NK-92 treated with Interleukin-12 subunit alpha and Interleukin-12 subunit beta, amount 100 ng/mL, for 24 hours (cell line): Measurements from ENCODE around the gene CD72.
"Not testable (repeated sequence)": the region's sequence is repeated elsewhere in the genome, so short reads cannot be mapped to it uniquely, and the experiment has no call there.

Experiments
- DNase-seq: peaks from one replicate; lab custom pipeline; 2025; lab: John Stamatoyannopoulos, UW

The CD72 gene

DNA sequence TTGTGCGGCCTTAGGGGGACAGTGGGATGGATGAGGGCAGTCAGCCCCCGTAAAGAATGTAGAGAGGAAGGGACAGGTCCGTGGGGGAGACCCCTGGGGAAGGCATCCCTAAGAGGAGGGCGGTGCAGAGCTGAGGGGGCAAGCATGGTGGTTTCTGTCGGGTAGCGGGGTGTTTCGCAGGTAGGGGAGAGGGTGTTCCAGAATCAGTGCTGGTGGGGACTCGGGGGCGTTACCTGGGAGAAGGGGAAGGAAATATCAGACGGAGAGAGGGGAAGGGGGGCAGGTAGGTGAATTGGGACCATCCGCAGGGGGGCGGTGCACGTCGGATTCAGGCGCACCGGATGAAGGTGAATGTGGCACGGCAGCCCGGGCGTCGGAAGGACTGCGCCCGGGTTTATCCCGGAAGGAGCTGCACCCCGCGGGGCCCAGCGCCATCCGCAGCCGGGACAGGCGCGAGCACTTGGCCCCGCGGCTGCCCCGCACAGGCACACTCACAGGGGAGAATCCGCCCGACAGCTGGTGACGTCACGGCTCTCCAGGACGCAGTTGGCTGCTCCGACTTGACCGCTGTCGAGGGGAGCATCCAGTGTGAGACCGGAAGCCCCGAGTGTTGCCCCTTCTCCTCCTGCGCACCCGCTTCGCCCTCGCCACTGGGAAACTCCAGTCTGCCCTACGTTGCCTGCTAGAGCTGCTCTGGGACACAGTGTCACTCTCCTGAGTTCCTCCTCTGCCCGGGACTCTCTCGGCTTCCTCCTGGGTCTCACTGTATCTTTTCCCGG is 1.3 kb downstream of the CD72 start:
- no peak for DNase-seq

DNA sequence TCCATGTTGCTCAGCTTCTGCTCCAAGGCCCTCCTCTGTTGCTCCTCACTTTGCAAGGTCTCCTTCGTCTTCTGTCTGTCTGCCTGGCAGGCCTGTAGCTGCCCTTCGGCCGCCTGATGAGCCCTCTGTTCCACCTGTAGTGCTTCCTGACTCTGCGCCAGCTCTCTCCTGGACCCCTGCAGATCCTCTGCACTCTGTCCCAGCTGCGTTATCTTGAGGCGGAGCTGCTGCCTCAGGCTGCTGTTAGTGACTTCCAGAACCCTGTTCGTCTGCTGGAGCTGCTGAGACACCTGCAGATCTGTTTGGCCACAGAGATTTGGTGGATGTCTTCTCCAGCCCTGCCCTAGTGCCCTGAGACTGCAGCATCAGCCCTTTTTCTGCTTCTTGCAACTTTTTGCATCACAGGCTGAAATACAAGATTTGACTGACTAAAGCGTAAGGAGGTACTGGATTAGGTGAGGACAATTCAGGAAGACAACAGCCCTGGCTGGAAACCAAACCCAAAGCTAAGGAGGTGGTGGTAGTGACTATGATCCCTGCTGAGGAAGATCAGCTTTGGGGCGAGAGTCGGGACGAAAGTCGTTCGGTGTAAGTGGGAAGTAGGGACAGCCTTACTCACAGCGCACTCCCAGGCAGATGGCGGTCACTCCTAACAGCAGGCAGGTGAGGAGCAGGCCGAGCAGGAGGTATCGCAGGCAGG is 2.1 kb downstream of the CD72 start:
- no peak for DNase-seq

DNA sequence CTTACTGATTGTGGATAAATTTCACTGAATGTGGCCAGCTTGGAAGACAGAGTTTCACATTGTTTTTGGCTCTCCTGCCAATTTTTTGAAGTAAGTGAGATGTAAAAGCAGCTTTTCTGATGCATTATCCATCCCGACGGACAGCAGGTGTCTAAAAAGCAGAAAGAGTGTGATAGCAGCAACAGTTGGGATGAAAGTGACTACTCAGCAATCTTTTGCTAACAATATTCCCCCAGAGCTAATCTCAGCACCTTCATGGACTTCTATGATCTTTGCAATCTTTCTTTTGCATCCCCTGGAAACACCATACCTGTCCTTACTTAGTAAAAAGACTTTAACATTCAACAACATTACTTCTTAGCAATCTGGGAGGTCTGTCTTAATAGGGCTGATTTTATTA is 5.4 kb downstream of the CD72 start:
- DNase-seq, result no peak

DNA sequence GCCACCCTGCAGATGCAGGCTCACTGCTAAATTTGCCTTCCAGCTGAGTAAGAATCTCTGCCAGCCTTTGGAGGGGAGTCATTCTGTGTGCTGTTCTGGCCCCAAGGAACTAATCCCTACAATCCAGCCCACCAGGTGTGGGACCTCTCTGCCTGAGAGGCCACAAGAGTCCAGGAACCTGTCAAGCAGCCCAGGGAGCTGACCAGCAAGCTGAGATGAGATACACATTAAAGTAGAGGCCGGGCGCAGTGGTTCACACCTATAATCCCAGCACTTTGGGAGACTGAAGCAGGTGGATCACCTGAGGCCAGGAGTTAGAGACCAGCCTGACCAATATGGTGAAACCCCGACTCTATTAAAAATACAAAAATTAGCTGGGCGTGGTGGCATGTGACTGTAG is 6.1 kb downstream of the CD72 start:
- not testable (repeated sequence) for DNase-seq

DNA sequence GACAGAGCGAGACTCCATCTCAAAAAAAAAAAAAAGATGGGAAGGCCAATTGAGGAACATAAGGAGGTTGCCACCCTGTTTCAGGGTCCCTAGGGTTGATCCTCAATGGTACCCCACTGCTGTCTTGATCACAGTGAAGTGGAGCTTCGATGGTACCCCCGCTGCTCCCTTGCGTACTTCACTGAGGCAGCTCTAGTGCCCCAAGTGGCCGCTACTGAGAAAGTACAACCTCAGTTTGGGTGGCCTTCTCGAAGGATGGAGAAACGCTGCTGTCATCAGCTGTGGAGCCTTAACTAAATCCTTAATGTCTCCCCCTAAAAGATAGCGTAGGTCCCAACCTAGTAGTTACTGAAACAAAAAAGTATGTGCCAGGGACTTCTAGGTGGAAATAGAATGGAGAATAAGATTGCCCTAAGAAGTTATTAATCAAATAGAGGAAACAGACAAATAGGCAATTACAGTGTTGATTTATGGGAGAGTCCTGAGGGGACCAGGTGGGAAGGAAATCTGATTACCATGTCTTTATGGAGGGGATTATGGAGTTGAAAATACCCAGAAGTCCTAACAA is 6.9 kb downstream of the CD72 start:
- no peak for DNase-seq

DNA sequence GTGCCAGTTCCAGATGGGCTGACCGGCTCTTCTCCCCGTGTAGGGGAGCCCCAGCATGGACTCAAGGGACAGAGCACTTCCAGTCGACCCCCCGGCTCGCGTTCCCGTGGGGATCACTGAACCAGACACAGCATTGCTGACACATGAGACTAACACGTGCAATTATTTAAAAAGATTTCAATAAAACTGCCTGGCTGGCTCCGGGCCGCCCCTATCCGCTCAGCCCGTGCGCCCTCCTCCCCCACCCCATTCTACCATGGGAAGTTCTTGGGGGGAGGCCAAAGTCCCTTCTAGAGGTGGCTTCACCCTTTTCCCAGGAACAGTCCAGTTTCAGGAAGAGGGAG is 8.4 kb downstream of the CD72 start:
- no peak for DNase-seq

DNA sequence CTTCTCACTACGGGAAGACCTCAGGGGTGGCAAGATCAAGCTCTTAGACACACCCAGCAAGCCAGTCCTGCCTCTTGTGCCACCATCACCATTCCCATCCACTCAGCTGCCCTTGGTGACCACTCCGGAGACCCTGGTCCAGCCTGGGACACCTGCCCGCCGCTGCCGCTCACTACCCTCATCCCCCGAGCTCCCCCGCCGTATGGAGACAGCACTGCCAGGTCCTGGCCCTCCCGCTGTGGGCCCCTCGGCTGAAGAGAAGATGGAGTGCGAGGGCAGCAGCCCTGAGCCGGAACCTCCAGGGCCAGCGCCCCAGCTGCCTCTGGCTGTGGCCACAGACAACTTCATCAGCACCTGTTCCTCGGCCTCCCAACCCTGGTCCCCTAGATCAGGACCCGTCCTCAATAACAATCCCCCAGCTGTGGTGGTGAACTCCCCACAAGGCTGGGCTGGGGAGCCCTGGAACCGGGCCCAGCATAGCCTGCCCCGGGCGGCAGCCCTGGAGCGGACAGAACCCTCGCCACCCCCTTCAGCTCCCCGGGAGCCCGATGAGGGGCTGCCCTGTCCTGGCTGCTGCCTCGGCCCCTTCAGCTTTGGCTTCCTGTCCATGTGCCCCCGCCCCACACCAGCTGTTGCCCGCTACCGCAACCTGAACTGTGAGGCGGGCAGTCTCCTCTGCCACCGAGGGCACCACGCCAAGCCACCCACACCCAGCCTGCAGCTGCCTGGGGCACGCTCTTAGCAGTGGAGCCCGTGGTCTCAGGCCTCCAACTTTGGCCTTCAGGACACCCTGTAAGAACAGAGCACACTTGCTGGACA is 9.0 kb downstream of the CD72 start:
- no peak for DNase-seq

DNA sequence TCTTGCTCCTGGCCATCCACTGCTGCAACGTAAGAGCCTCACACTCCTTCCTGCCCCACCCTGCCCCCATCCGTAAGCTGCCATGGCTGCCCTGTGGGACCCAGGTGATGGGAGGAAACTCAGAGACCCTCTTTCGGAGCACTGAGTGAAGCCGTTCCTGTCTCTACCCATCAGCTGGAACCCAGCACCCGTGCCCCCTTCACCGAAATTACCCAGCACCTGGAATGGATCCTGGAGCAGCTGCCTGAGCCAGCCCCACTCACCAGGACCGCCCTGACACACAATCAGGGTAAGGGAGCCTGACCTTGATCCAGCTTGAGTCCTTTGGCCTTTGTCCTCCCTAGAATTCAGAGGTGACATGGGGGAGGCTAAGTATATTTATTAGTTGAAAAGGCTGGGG is 10.0 kb downstream of the CD72 start:
- no peak for DNase-seq

DNA sequence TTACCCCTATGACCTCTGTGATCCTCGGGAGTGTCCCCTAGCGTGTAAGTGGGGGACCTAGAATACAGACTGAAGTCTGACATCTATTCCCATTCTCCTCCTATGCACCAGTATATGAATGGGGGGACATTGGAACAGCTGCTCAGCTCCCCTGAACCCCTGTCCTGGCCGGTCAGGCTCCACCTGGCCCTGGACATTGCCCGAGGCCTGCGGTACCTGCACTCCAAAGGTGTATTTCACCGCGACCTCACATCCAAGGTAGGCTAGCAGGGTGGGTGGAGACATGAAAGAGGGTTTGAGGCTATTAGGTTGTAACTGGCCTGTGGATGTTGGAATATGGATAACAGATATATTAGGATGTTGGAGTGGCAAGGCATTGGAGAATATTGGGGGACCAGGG is 11.5 kb downstream of the CD72 start:
- no peak for DNase-seq

DNA sequence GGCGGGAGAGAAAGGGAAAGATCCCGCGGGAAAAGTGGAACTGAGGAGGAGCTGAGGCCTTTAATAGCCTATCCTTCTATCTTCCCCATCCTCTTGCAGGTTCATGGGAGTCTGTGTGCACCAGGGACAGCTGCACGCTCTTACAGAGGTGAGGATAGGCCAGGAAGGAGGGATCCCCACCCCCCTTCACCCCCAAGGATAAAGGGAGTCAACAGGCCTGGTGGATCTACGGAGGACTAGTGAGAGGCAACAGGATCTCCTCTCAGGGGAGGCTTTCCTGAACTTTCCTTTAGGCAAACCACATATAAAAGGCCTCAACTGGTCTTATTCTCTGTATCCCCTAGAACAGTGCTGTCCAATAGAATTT is 12.1 kb downstream of the CD72 start:
- DNase-seq, result no peak

DNA sequence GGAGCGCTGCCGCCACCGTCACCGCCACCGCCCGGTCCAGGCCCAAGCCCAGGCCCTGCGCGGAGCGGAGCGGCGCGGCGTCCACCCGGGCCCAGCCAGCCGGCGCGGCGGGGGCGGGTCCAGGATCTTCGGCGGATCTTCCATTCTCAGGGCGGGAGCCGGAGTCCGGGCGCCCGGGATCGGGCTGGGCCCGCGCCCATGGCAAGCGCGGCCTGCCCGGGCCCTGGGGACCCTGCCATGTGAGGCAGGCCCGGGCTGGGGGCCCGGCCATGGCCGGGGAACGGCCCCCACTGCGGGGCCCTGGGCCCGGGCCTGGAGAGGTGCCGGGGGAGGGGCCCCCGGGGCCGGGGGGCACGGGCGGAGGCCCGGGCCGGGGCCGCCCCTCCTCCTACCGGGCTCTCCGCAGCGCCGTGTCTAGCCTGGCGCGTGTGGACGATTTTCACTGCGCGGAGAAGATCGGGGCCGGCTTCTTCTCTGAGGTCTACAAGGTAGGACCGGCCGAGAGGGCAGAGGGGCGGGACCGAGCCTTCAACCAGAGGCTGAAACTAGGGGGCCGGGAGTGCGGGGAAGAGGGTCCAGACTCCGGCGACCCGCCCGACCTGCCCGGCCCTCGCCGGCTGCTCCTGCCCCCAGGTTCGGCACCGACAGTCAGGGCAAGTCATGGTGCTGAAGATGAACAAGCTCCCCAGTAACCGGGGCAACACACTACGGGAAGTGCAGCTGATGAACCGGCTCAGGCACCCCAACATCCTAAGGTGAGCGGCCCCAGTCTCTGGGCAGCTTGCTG is 12.7 kb downstream of the CD72 start:
- DNase-seq, result no peak

DNA sequence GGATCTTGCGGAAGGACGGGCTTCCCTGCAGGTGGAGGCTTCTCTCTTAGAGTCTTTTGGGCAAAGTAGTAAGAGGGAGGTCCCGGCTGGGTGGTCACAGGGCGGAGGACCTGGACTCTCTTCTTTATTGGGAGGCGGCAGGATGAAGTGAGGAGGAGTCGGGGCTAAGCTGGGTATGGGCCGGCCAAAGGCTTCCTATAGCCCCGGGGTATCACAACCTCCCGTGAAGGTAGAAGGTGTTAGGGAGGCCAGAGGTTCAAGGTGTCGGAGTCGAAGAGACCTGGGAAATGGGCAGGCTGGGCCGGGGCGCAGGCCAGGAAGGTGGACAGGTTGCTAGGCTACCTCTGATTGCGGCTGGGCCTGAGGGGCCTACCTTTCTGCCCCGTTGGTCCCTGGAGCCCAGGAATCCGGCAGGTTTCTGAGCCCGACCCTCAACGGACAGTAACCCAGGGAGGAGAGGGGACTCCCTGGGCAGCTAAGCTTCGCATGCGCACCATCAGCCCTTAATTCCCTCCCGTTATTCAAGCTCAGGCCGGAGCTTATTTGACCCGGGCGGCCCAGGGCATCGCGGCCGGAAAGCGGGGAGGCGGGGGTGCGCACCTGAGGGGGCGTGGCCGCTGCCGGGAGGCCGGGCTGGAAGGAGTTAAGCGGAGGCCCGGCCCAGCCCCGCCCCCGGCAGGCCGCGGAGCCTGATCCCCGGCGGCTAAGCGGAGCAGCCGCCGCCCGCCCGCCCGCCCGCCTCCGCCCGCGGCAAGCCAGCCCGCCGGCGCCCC is 13.4 kb downstream of the CD72 start, which contains the start of gene TESK1:
TSS of gene TESK1 (plus strand) at position 685 of the 773 bp plus-strand sequence. CDS start 358 bp downstream, outside the sequence.
- peak; percentile 77 for DNase-seq

DNA sequence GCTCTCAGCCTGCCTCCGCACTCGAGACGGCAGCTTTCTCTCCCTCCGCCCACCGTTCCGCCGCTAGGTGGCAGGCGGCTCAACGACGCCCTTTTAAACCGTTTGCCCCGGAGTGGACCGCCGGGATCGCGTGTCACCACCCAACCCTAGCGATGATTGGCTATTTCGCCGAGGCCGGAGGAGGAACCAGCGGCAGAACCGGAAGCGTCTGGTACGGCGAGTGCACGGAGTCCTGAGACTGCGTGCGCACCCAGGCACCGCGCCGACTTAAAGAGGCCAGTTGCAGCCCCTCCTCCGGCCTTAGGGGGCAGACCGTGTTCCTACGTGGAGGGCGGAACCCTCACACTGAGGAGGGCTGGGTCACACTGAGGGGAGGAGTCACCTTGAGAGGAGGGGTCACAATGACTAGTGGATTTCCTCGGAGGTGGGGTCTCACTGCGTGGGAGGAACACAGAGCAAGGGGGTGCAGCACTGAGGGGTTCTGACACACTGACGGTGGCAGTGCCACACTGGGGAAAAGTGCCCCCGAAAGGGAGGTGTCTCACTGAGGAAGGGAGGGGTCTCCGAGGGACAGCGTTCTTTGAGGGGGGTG is 14.1 kb downstream of the CD72 start:
- peak; percentile 99 for DNase-seq

DNA sequence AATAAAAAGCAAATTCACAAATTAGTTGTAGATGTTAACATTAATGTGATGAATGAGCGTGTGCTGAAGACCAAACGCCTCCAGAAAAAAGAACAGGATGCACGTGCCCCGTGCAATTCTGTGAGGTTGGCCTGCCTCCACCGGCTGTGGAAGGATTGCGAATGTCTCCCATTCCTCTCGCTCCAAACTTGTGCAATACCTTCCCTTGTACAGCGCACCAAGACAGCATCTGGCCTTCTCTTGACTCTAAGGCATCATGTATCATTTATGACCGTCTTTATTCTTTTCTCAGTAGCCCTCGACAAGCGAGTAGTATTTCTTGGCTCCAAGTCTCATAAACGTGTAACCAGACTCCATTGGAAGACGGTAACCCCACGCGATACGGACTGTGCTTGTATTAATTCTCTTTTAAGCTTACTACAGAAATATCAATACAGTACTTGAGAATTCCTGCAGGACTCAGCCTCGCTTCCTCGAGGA is 14.7 kb downstream of the CD72 start:
- no peak for DNase-seq

DNA sequence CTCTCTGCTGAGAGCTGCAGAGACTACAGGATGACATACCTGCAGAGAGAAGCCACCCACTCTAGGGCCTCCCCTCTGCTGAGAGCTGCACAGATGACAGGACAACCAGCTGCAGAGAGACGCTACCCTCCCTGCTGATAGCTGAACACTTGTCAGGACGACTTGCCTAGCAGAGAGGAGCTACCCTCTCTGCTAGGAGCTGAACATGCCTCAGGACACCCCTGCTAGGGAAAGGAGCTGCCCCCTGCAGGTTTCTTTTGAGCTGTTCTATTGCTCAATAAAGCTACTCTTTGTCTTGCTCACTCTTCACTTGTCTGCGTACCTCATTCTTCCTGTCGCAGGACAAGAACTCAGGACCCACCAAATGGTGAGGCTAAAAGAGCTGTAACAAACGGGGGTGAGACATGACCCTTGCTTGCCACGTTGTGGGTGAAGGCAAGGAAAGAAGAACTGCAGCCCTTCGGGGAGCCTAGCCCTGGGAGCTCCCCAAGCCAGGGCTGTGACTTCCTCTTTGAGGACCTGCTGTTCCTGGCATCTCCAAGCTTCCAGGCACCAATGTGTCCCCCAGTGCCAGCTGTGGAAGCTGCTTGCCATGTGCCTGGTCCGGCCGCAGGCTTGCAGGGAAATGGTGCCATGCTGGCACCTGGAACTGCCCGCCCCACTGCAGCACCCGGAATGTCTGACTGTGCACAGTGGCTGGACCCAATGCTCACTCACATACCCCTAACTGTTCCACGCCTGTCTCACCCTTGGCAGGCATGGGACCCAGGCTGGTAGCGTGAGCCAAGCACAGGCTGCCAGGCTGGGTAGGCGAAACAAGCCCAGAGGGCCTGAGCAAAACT is 18.2 kb downstream of the CD72 start:
- DNase-seq, result no peak

DNA sequence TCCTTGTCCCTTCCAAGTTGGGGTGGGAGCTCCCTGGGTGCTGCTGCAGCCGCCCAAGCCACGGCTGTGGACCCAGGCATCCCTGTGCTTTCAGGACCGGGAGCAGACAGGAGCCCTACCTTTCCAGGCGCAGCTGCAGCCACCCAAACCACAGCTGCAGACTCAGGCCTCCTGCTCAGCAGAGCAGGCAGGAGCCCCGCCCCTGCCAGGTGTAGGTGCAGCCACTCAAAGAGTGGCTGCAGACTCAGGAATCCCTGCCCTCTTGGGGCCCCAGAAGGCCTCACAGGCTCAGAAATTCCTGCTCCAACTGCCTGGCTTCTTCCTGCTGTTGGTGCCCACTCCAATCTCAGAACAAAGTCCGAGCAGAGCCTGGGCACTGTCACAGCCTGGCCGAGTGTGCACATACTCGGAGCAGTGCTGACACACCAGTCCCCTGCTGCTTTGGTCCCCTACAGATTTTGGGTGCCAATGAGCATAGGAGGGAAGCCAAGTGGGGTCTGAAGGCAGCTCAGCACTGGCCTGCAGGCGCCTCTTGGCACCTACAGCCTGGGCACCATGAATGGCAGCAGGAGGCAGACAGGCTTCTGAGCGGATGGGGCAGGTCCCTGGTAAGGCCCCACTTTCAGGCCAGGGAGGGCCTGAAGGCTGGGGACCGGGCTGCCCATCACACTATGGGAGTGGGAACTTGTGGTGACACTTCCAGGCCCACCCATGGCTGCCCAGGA is 19.2 kb downstream of the CD72 start:
- no peak for DNase-seq

DNA sequence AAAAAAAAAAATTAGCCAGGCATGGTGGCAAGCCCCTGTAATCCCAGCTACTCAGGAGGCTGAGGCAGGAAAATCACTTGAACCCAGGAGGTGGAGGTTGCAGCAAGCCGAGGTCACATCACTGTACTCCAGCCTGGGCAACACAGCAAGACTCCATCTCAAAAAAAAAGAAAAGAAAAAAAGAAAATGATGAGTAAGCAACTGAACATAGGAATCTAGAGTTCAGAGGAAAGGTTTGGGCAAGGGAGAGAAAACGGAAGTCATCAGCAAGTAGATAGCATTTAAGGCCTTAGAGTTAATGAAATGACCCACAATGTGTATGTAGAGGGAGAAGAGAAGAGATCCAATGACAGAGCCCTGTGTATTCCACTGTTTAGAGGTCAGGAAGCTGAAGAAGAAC is 21.3 kb downstream of the CD72 start:
- DNase-seq, result not testable (repeated sequence)

DNA sequence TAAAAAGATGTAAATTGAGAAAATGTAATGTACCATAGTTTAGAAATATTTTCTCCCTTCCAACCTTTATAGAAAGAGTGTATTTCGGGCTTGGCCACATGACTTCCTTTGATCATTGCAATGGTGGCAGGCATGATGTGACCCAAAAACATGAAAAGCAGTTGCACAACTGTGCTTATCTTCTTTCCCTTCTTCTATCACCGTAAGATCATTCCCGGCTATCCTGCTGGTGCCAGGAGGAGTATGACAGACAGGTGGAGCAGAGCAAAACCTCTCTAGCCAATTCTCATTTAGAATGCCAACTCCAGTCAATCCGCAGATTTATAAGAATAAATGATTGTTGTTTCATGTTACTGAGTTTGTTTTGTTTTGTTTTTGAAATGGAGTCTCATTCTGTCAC is 23.7 kb downstream of the CD72 start:
- DNase-seq, result no peak

DNA sequence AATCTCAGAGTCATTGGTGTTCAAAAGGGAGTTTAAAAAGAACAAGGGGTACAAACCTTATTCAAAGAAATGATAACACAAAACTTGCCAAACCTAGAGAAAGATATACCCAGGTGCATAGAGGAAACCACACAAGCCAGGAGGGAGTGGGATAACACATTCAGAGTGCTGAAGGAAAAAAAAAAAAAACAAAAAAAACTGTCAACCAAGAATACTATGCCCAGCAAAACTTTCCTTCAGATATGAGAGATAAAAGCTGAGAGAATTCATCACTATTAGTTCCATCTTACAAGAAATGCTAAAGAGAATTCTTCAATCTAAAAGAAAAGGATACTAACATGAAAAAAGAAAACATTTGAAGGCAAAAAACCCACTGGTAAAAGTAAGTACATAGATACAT is 24.6 kb downstream of the CD72 start:
- no peak for DNase-seq
